Smooth muscle cell (in vitro differentiated cells): ENCODE results near the gene KLHL29. TPM values are rescaled to one million over a fixed set of nuclear protein-coding genes. Genes with fewer than 3 reads are reported as not detected.

Experiments
- DNase-seq: peaks from one replicate; lab custom pipeline; 2025; ENCODE audit not compliant: unreplicated experiment; lab: John Stamatoyannopoulos, UW
- H2AFZ ChIP-seq: fragments of 200-600 bp; sonication (generic); 2 replicates; pipeline ENCODE4 v1.6.0; 2016; ENCODE audit warnings: antibody characterized with exemption, low read depth, mild to moderate bottlenecking
- H3F3A ChIP-seq: fragments of 200-600 bp; sonication (generic); 2 replicates; pipeline ENCODE4 v1.6.0; 2017; ENCODE audit warnings: antibody characterized with exemption, low read depth
- H3K27ac ChIP-seq: fragments of 200-600 bp; sonication (generic); 2 replicates; pipeline ENCODE4 v1.5.1; 2016; ENCODE audit warnings: low read depth, mild to moderate bottlenecking
- H3K27me3 ChIP-seq: fragments of 200-600 bp; sonication (generic); 2 replicates; pipeline ENCODE4 v1.6.1; 2016; ENCODE audit warnings: low read depth, mild to moderate bottlenecking
- H3K36me3 ChIP-seq: fragments of 200-600 bp; sonication (generic); 2 replicates; pipeline ENCODE4 v1.5.1; 2016; ENCODE audit warnings: low read depth
- H3K4me1 ChIP-seq: fragments of 200-600 bp; sonication (generic); 2 replicates; pipeline ENCODE4 v1.5.1; 2016; ENCODE audit warnings: low read depth
- H3K4me2 ChIP-seq: fragments of 200-600 bp; sonication (generic); 2 replicates; pipeline ENCODE4 v1.6.0; 2016; ENCODE audit warnings: mild to moderate bottlenecking
- H3K4me3 ChIP-seq: fragments of 200-600 bp; sonication (generic); 2 replicates; pipeline ENCODE4 v1.5.1; 2016; ENCODE audit warnings: mild to moderate bottlenecking
- H3K79me2 ChIP-seq: fragments of 200-600 bp; sonication (generic); 2 replicates; pipeline ENCODE4 v1.6.0; 2016; ENCODE audit warnings: low read depth, mild to moderate bottlenecking
- H3K9ac ChIP-seq: fragments of 200-600 bp; sonication (generic); 2 replicates; pipeline ENCODE4 v1.6.0; 2016; ENCODE audit warnings: low read depth
- H3K9me3 ChIP-seq: fragments of 200-600 bp; sonication (generic); replicated peaks from 2 replicates; pipeline ENCODE4 v1.5.1; 2016; ENCODE audit warnings: low read depth
- H4K20me1 ChIP-seq: fragments of 200-600 bp; sonication (generic); 2 replicates; pipeline ENCODE4 v1.6.0; 2016; ENCODE audit warnings: low read depth
- WGBS: methylation state at CpG from one replicate; pipeline ENCODE4 v1.1.7; 2016; ENCODE audit warnings: low lambda C conversion rate; 5-methylcytosine and 5-hydroxymethylcytosine counted together
- polyA plus RNA-seq: library from polyadenylated mRNA; unstranded; fragments of >200 nt; fragmentation: Nextera tagmentation; extraction: Ambion mirVana; gene quantifications from 2 replicates; pipeline ENCODE4 v1.2.1, GENCODE V29; 2016
- total RNA-seq: library from RNA; depleted of rRNA; stranded (reverse); fragments of >200 nt; gene quantifications from 2 replicates; pipeline ENCODE4 v1.2.3, GENCODE V29; 2014
- TF ChIP-seq, protein P1 (sequence below): fragments of 200-600 bp; sonication (generic); IDR thresholded peaks from 2 replicates; pipeline ENCODE4 v1.5.1; 2017; ENCODE audit warnings: borderline replicate concordance, mild to moderate bottlenecking, antibody characterized with exemption; ENCODE audit not compliant: insufficient read depth, poor library complexity, severe bottlenecking

The KLHL29 gene
- total and polyA plus RNA-seq, 2 experiments from 2014 or later: 3.1 to 6.6 TPM

GRCh38 chr2:23530909-23531276, 145.9 kb downstream of the KLHL29 start:
- H4K20me1 ChIP-seq: peaks cover 15% of the 10 kb centered on the region
- peaks cover 11% of the 10 kb centered on the region for H3K4me1 ChIP-seq
- no peaks in the 10 kb centered on the region for H3K36me3 ChIP-seq
- no peak overlapping the region for H3K4me2 ChIP-seq
- no peak for DNase-seq
- no peaks in the 10 kb centered on the region for H3K79me2 ChIP-seq
- H3K27ac ChIP-seq: no peak overlapping the region
- no peaks in the 10 kb centered on the region for H3F3A ChIP-seq
- TF ChIP-seq, protein P1, sequence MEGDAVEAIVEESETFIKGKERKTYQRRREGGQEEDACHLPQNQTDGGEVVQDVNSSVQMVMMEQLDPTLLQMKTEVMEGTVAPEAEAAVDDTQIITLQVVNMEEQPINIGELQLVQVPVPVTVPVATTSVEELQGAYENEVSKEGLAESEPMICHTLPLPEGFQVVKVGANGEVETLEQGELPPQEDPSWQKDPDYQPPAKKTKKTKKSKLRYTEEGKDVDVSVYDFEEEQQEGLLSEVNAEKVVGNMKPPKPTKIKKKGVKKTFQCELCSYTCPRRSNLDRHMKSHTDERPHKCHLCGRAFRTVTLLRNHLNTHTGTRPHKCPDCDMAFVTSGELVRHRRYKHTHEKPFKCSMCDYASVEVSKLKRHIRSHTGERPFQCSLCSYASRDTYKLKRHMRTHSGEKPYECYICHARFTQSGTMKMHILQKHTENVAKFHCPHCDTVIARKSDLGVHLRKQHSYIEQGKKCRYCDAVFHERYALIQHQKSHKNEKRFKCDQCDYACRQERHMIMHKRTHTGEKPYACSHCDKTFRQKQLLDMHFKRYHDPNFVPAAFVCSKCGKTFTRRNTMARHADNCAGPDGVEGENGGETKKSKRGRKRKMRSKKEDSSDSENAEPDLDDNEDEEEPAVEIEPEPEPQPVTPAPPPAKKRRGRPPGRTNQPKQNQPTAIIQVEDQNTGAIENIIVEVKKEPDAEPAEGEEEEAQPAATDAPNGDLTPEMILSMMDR: no peak
- H3K9me3 ChIP-seq: no peaks in the 10 kb centered on the region
- H3K9ac ChIP-seq: no peak overlapping the region
- no peak overlapping the region for H3K4me3 ChIP-seq
- 90% methylated on average over 5 of the region's 5 CpGs for WGBS
- no peak overlapping the region for H2AFZ ChIP-seq
- H3K27me3 ChIP-seq: no peaks in the 10 kb centered on the region

DNA sequence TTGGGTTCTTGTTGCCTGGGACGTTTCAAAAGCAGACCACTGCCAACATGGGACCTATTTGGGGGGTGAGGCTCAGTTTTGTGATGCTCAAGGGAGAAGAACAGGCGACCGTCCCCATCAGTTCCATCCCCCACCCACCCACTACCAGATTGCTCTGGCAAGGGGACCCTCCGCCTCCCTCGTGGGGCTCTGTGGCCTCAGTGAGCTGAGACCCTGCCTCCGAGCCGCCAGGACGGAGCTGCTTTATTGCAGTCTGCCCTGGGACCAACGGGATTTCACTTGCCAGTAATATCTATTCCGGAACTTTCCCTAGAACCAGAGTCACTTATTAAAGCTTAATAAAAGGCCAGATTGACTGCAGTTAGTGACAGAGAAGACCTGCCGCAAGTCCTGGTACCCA, 146.3 kb downstream of the KLHL29 start:
- Histone ChIP-seq H3K9me3 (no peaks in the 10 kb centered on the region), H3K4me2 (no peak overlapping the region), H3K36me3 (no peaks in the 10 kb centered on the region), H3K4me3 (no peak overlapping the region), H3F3A (no peaks in the 10 kb centered on the region), H3K27me3 (no peaks in the 10 kb centered on the region), H2AFZ (no peak overlapping the region), H3K27ac (no peak overlapping the region), H3K9ac (no peak overlapping the region), H3K4me1 (peaks cover 11% of the 10 kb centered on the region), H4K20me1 (peaks cover 15% of the 10 kb centered on the region), H3K79me2 (no peaks in the 10 kb centered on the region)
- no peak for DNase-seq
- TF ChIP-seq, protein P1: no peak
- 98% methylated on average over 9 of the region's 11 CpGs for WGBS

DNA sequence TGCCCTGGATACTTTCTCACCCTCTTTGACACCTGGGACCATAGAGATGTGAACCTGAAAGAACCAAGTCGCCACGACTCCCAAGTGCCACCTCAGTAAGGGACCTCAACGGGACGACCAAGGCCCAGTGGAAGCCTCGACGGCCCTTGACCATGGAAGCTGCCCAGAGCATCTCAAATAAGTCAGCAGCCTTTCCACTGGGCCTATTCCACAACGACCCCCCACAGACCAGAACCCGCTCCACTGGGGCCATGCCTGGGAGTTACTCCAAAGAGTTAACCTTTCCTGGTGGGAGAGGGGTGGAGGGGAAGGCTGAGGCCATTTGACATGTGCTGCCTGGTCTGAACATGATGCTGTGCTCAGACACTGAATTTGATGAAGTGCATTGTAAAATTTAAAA, 146.9 kb downstream of the KLHL29 start:
- TF ChIP-seq, protein P1: no peak
- Histone ChIP-seq H3F3A (no peaks in the 10 kb centered on the region), H3K79me2 (no peaks in the 10 kb centered on the region), H3K27me3 (no peaks in the 10 kb centered on the region), H4K20me1 (peaks cover 15% of the 10 kb centered on the region), H3K36me3 (no peaks in the 10 kb centered on the region), H3K4me1 (peaks cover 11% of the 10 kb centered on the region), H3K4me3 (no peak overlapping the region), H3K4me2 (no peak overlapping the region), H3K27ac (no peak overlapping the region), H2AFZ (no peak overlapping the region), H3K9me3 (no peaks in the 10 kb centered on the region), H3K9ac (no peak overlapping the region)
- DNase-seq: no peak
- 89% methylated on average over 8 of the region's 8 CpGs for WGBS
